ENCODE data around the gene RAB4B.
"Not testable (repeated sequence)": the region's sequence is repeated elsewhere in the genome, so short reads cannot be mapped to it uniquely, and the experiment has no call there.

RAB4B gene

DNA sequence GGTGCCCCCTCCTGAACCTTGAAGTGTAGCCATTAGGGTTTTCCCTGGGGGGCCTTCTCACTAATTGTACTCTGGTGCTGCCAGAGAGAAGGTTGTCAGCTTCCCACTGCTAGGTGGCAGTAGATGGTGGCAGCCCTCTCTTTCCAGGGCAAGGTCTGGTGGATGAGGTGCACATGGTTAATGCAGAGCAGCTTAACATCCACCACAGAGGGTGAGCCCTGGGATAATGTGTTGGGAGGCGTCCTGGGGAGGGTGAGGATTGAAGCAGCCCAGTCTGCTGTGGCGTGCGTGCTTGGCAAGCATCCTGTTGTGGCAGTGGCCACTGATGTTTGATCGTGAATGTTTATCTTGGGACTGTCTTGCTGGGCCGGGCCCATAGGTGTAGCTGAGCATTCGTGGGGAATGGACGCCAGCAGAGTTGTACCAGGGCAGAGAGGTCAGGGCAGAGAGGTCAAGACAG lies 26.8 kb downstream of the RAB4B start:
- DNase-seq: no peak

GRCh38 chr19:40805258-40805868 lies 27.3 kb downstream of the RAB4B start:
- DNase-seq: peak; percentile 35

- DNase-seq: peak; percentile 79
These were observed 28.5 kb downstream of the RAB4B start for GRCh38 chr19:40806423-40807146.

DNA sequence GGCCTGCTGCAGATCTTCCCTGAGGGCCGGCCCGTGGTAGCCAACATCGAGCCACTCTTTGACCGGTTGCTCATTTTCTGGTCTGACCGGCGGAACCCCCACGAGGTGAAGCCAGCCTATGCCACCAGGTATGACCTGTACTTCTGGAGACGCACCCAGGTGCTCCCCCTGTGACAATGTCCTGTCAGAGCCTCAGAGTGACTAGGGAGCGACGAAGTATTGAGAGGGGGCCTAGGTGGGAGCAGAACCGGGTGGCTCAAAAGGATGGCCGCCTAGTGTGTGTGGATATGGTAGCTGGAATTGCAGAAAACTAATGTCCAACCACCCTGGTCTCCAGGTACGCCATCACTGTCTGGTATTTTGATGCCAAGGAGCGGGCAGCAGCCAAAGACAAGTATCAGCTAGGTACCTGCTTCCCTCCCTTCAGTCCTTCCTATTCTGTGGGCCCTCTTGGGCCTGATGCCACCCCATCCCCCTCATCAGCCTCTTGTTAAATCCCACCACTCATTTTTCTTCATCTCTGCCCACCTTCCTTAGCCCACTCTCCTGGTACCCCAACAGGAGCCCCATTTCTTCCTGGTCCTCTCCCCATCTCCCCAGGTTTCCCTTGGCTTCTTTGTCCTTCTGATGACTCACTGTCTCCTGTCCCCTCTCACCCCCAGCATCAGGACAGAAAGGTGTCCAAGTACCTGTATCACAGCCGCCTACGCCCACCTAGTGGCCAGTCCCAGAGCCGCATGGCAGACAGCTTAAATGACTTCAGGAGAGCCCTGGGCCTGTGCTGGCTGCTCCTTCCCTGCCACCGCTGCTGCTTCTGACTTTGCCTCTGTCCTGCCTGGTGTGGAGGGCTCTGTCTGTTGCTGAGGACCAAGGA lies 29.3 kb downstream of the RAB4B start:
- DNase-seq: no peak

DNA sequence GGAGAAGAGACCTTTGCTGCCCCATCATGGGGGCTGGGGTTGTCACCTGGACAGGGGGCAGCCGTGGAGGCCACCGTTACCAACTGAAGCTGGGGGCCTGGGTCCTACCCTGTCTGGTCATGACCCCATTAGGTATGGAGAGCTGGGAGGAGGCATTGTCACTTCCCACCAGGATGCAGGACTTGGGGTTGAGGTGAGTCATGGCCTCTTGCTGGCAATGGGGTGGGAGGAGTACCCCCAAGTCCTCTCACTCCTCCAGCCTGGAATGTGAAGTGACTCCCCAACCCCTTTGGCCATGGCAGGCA lies 29.9 kb downstream of the RAB4B start:
- DNase-seq: no peak

GRCh38 chr19:40808497-40808896 lies 30.4 kb downstream of the RAB4B start:
- no peak for DNase-seq

DNA sequence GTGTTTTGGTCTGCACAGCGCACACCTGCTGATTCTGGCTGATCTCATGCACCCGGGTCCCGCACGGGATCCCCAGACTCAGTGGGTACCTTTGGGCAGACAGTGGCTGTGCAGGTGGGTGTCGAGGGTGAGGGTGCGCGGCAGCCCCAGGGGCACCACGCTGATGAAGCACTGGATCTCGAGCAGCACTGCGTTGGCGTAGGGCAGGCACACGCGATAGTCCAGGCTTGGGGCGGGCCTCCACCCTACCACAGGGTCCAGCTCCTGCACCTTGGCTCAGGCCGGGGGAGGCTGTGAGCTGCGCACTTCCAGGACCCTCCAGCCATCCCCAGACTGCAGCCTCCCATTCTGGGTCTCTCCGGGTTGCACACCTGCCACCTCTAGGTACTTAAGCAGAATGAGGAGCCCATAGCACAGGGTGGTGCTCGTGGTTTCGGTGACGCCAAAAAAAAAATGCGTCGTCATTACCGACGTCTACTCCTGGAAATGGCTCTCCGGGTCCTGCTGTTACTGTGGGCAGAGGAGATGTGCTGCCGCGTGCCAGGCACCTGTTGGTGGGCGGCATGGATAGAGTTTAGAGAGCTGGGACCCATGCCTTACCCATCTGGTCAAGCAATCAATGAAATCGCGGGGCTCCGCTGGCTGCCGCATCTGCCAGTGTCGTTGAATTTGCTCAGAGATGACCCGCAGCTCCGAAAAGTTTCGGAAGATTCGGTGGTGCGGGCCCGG lies 31.5 kb downstream of the RAB4B start:
- no peak for DNase-seq

DNA sequence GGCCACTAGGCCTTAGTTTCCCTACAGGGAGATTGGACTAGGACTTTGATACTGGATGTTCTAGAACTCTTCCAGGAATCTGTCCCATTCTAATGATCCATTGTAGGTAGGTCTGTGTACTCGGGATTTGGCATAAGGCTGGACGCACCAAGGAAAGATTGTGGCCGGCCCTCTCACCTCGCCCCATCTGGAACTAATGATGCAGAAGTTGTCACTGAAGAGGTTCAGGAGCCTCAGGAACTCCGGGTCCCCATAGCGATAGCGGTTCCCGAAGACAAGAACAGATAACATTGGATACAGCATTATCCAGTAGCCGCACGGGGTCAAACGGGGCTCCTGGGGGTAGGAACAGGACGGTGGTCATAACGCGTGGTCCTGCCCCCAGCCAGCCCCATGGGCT lies 32.1 kb downstream of the RAB4B start:
- DNase-seq: no peak

GRCh38 chr19:40810649-40811408 lies 32.8 kb downstream of the RAB4B start:
- peak; percentile 63 for DNase-seq

DNA sequence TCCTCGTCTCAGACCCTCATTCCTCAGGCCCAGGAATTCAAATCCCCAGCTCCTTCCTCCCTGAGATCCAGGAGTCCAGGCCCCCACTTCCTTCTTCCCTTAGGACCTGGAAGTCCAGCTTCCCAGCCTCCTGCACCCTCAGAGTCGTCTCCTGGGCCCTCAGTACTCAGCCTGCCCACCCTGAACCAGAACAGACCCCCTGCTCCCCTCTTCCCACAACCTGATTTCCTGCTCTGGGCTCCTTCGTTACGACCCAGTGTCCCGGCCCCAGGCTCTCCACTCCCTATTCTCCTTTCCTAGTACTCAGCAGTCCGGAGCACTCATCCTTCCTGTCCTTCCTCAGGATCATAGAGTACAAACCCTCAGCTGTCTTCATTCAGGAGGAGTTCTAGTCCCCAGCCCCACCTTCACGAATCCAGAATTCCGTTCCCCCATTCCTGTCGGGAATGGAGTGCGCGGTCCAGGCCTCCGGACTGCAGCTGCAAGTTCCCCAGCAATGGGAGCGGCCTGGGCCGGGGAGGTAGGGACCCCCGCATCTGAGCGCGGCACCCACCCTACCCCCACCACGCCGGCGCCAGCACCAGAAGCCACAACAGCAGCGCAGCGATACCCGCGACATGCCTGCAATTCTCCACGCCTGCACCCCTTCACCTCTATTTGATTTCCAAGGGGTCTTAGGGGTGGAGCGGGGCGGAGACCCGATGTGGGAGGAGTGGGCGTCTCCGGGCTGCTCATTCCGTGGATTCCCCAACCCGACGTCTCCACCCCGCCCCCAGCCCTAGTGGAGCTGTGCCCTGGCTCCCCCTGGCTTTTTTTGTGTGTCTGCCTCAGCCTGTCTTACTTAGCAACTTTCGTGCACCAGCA lies 33.7 kb downstream of the RAB4B start:
- DNase-seq: peak; percentile 26

- not testable (repeated sequence) for DNase-seq
These were observed 34.5 kb downstream of the RAB4B start for GRCh38 chr19:40812571-40812970.

DNA sequence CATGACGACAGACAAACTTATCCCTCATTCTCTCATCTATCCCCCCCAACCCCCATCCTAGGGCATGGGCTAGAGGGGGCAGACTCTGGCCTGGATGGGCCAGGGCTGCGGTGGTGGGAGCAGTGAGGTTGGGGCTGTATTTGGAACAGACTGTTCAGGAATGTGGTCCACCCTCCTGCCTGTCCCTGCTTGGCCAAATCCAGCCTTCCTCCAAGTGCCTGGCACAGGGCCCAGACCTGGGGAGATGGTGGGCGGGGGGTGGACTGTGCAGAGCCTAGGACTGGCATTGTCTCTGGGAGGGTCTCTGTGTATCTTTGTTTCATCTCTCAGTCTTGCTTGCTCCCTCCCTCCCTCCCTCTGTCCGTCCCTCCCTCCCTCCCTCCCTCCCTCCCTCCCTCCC lies 35.1 kb downstream of the RAB4B start:
- DNase-seq: no peak

DNA sequence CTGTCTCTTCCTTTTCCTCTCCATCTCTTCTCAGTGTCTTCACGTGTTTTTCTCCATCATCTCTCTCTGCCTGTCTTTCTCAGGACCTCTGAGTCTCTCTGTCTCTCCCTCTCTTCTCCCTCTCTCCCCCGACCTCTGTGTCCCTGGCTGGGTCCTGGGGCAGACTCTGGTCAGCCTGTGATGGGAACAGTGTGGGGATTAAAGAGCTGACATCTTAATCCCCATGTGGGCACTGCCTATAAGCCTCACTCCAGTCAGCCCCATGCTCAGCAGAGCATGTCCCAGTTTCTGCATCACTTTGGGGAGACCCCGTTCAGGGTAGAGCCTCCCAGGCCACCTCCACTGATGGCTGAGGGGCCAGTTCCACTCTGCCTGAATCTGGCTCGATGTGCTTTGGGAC lies 37.2 kb downstream of the RAB4B start:
- DNase-seq: no peak

GRCh38 chr19:40818480-40819399 lies 40.7 kb downstream of the RAB4B start:
- peak; percentile 85 for DNase-seq

DNA sequence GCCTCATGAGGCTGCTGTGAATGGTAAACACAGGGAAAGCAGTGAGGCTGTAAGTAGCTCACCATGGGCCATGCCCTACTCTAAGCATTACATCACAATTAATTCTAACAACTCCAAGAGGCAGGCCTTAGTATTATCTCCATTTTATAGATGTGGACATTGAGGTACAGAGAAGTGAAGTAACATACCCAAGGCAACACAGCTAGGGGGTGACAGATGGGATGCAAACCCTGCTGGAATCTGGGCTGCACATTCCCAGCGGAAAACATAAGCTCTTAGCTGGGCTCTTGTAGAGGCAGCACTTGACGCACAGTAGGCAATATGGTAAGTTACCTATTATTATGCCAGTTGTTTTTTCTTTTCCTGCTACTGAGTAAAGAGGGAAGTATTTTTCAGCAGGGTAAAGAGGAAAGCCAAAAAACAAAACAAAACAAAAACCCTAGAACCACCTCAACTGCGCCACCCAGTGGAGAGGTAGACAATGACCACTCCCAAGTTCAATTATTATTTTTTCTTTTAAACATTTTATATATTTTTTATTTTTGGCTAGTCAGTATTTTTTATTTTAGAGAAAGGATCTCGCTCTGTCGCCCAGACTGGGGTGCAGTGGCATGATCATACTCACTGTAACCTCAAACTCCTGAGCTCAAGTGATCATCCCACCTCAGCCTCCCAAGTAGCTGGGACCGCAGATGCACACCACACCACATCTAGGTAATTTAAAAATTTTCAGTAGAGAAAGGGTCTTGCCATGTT lies 41.6 kb downstream of the RAB4B start:
- DNase-seq: peak; percentile 67

DNA sequence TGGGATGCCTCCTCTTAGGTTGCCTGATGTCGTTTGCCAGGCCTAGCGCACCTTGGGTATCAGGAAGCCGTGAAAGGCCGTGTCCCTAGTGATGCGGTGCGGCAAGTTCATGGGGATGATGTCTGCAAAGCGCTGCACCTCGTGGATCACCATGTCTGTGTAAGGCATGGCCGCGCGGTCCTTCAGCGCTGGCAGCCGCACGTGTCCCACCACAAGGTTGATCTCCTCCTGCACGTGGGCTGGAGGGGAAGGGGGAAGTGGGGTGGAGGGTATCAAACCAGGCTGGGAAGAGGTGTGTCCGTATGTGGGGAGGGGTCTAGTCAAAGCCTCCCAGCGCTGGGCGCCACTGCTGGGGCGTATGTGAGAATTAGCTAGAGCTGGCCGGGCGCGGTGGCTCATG lies 44.1 kb downstream of the RAB4B start:
- DNase-seq: no peak

DNA sequence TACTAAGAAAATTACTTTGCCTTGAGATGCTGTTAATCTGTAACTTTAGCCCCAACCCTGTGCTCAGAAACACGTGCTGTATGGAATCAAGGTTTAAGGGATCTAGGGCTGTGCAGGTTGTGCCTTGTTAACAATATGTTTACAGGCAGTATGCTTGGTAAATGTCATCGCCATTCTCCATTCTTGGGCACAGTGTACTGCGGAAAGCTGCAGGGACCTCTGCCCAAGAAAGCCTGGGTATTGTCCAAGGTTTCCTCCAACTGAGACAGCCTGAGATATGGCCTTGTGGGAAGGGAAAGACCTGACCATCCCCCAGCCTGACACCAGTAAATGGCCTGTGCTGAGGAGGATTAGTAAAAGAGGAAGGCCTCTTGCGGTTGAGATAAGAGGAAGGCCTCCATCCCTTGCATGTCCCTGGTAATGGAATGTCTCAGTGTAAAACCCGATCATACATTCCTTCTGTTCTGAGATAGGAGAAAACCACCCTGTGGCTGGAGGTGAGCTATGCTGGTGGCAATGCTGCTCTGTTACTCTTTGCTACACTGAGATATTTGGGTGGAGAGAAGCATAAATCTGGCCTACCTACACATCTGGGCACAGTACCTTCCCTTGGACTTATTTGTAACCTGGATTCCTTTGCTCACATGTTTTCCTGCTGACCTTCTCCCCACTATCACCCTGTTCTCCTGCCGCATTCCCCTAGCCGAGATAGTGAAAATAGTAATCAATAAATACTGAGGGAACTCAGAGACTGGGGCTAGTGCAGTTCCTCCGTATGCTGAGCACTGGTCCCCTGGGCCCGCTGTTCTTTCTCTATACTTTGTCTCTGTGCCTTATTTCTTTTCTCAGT lies 44.9 kb downstream of the RAB4B start:
- DNase-seq: not testable (repeated sequence)

- not testable (repeated sequence) for DNase-seq
These were observed 46.9 kb downstream of the RAB4B start for GRCh38 chr19:40824916-40825315.
